Measurements from ENCODE around the gene ZNF224. TPM values are rescaled to one million over a fixed set of nuclear protein-coding genes. Genes with fewer than 3 reads are reported as not detected.

ZNF224 gene
- total RNA-seq, 2 donors from 2014 or later = 19.8 to 21.1 TPM

DNA sequence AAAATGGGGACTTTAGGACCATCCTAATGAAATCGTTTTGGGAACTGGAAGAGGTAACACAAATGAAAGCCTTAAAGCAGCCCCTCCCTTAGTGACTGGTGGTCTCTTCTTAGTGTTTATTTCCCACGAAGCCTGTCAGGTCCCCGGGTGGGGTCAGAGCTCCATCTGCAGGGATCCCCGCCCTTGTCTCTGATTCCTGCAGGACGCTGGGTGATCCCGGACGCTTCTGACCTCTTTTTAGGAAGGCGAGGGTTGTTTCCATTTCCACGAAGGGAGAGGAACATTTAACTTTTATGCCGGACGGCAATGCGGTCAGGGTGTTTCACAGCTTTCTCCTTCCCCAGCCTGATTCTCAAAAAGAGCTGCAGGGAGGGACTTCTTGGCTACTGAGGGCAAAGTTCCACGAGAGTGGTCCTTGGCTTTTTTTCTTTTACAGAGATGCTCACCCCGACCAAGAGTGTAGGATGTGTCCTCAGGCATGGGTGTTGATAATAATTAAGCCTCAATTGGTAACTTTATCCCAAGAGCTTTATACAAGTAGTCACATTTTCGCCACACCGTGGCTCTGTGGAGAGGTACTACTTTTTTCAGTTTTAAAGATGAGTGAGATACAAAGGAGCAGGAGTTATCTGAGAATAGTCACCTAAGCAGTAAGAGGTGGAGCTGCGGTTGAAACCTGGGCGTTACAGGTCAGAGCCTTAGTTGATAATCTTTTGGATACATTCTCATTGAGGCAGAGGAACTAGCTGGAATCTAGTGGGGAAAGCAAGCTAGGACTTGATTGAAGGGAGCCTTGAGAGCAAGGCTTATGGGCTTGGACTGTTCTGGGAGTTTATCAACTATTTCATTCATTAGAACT is 21.4 kb upstream of the ZNF224 start:
- intact Hi-C loops (cut with DNase I) = no loop called here
- Histone ChIP-seq H3K4me3 (peak overlapping the region; percentile 66), H3K36me3 (no peaks in the 10 kb centered on the region), H3K4me1 (peaks cover 4% of the 10 kb centered on the region), H3K9me3 (no peaks in the 10 kb centered on the region), H3K27me3 (no peaks in the 10 kb centered on the region), H3K9ac (ENCODE audit: low read depth in 2 of 2, low read length in 2 of 2) (peak overlapping the region; percentile 54 to 62), H3K27ac (no peak overlapping the region)
- peak; percentile 24 for DNase-seq
- TF ChIP-seq CTCF (IDR thresholded peaks at IDR 0.05) = no peak

- Histone ChIP-seq H3K9me3 (no peaks in the 10 kb centered on the region), H3K9ac (ENCODE audit: low read depth in 2 of 2, low read length in 2 of 2) (no peak overlapping the region), H3K36me3 (no peaks in the 10 kb centered on the region), H3K4me3 (no peak overlapping the region), H3K27ac (no peak overlapping the region), H3K4me1 (peaks cover 4% of the 10 kb centered on the region), H3K27me3 (no peaks in the 10 kb centered on the region)
- no peak for DNase-seq
- intact Hi-C loops (cut with DNase I) = no loop called here
- no peak for TF ChIP-seq CTCF (IDR thresholded peaks at IDR 0.05)
Measured at GRCh38 chr19:44076325-44076724, 17.8 kb upstream of the ZNF224 start.

GRCh38 chr19:44092108-44092507 is 2.1 kb upstream of the ZNF224 start:
- intact Hi-C loops (cut with DNase I) = no loop called here
- Histone ChIP-seq H3K27me3 (no peaks in the 10 kb centered on the region), H3K27ac (no peak overlapping the region), H3K4me3 (no peak overlapping the region), H3K36me3 (no peaks in the 10 kb centered on the region), H3K4me1 (no peaks in the 10 kb centered on the region), H3K9me3 (no peaks in the 10 kb centered on the region), H3K9ac (ENCODE audit: low read depth in 2 of 2, low read length in 2 of 2) (no peak overlapping the region)
- no peak for DNase-seq
- no peak for TF ChIP-seq CTCF (IDR thresholded peaks at IDR 0.05)

GRCh38 chr19:44107751-44108150 is 13.6 kb downstream of the ZNF224 start:
- Histone ChIP-seq H3K4me3 (no peak overlapping the region), H3K27me3 (no peaks in the 10 kb centered on the region), H3K9ac (ENCODE audit: low read depth in 2 of 2, low read length in 2 of 2) (no peak overlapping the region), H3K27ac (no peak overlapping the region), H3K9me3 (peaks cover 12% of the 10 kb centered on the region), H3K36me3 (peaks cover 19% of the 10 kb centered on the region), H3K4me1 (peaks cover 7% of the 10 kb centered on the region)
- no peak for DNase-seq
- TF ChIP-seq CTCF (IDR thresholded peaks at IDR 0.05) = no peak
- intact Hi-C loops (cut with DNase I) = no loop called here

GRCh38 chr19:44109458-44109857 is 15.3 kb downstream of the ZNF224 start:
- H3K27me3 ChIP-seq = no peaks in the 10 kb centered on the region
- no peak for TF ChIP-seq CTCF (IDR thresholded peaks at IDR 0.05)
- no peak overlapping the region for H3K9ac ChIP-seq (ENCODE audit: low read depth in 2 of 2, low read length in 2 of 2)
- intact Hi-C loops (cut with DNase I) = no loop called here
- peaks cover 12% of the 10 kb centered on the region for H3K9me3 ChIP-seq
- peaks cover 7% of the 10 kb centered on the region for H3K4me1 ChIP-seq
- no peak overlapping the region for H3K27ac ChIP-seq
- H3K36me3 ChIP-seq = peaks cover 14% of the 10 kb centered on the region
- no peak overlapping the region for H3K4me3 ChIP-seq
- DNase-seq = no peak

All from colonic mucosa (tissue), 4 donors.